Stimulated activated CD4-positive, alpha-beta T cell treated with anti-CD3 and anti-CD28 coated beads, Interleukin-4, amount 100 ng/mL, for 1 hour (primary cell): Measurements from ENCODE around the gene GARNL3.

ENCODE experiments used
- DNase-seq: peaks from one replicate; pipeline ENCODE4 v3.0.0-alpha.2; 2020

Gene GARNL3

GRCh38 chr9:127241354-127241753 lies 23.2 kb upstream of the GARNL3 start:
- DNase-seq, result no peak

- DNase-seq, result peak; percentile 96
Observed at GRCh38 chr9:127244609-127245601, 19.7 kb upstream of the GARNL3 start.

- no peak for DNase-seq
Observed at GRCh38 chr9:127245637-127246164, 18.9 kb upstream of the GARNL3 start.

- DNase-seq, result no peak
Observed at GRCh38 chr9:127248241-127248640, 16.3 kb upstream of the GARNL3 start.

- no peak for DNase-seq
Observed at GRCh38 chr9:127249877-127250276, 14.7 kb upstream of the GARNL3 start.

- no peak for DNase-seq
Observed at GRCh38 chr9:127250896-127251391, 13.6 kb upstream of the GARNL3 start.

GRCh38 chr9:127252410-127253318 lies 11.9 kb upstream of the GARNL3 start:
- no peak for DNase-seq

- no peak for DNase-seq
Observed at GRCh38 chr9:127253446-127253845, 11.1 kb upstream of the GARNL3 start.

GRCh38 chr9:127255692-127256091 lies 8.9 kb upstream of the GARNL3 start:
- DNase-seq, result no peak

- DNase-seq, result no peak
Observed at GRCh38 chr9:127256324-127256723, 8.2 kb upstream of the GARNL3 start.

- no peak for DNase-seq
Observed at GRCh38 chr9:127258606-127259471, 5.7 kb upstream of the GARNL3 start.

GRCh38 chr9:127262602-127263001 lies 2.0 kb upstream of the GARNL3 start:
- no peak for DNase-seq

GRCh38 chr9:127263237-127263636 lies 1.3 kb upstream of the GARNL3 start:
- no peak for DNase-seq

GRCh38 chr9:127263664-127264063 lies 910 bp upstream of the GARNL3 start:
- DNase-seq, result no peak

- no peak for DNase-seq
Observed at GRCh38 chr9:127267793-127268525, 3.4 kb downstream of the GARNL3 start.

GRCh38 chr9:127269449-127269848 lies 4.9 kb downstream of the GARNL3 start:
- no peak for DNase-seq

GRCh38 chr9:127273326-127273725 lies 8.8 kb downstream of the GARNL3 start:
- DNase-seq, result no peak

- DNase-seq, result no peak
Observed at GRCh38 chr9:127277099-127277498, 12.5 kb downstream of the GARNL3 start.

- DNase-seq, result no peak
Observed at GRCh38 chr9:127277770-127278169, 13.2 kb downstream of the GARNL3 start.

GRCh38 chr9:127278372-127278771 lies 13.8 kb downstream of the GARNL3 start:
- no peak for DNase-seq

GRCh38 chr9:127279717-127280285 lies 15.2 kb downstream of the GARNL3 start:
- no peak for DNase-seq
